Fibroblast of lung (primary cell): ENCODE measurements around the gene FAM174A.

ENCODE experiments used
- EZH2 ChIP-seq: IDR thresholded peaks from 2 replicates; pipeline ENCODE4 v1.5.1; 2012; ENCODE audit warnings: low read length, control low read depth, mild to moderate bottlenecking; ENCODE audit errors: missing control alignments
- TF ChIP-seq, protein P1 (sequence below), 2 donors: IDR thresholded peaks in 1 of 2; conservative IDR thresholded peaks in 1 of 2; 1 replicate in 1 of 2; 2 replicates in 1 of 2; pipeline ENCODE4 v1.5.1; 2011 to 2012; ENCODE audit warnings: low read length in 2 of 2, control low read depth in 1 of 2, inconsistent platforms in 1 of 2, low read depth in 1 of 2, mild to moderate bottlenecking in 1 of 2

GRCh38 chr5:100616291-100616690 is 81.1 kb downstream of the FAM174A start:
- TF ChIP-seq, protein P1, sequence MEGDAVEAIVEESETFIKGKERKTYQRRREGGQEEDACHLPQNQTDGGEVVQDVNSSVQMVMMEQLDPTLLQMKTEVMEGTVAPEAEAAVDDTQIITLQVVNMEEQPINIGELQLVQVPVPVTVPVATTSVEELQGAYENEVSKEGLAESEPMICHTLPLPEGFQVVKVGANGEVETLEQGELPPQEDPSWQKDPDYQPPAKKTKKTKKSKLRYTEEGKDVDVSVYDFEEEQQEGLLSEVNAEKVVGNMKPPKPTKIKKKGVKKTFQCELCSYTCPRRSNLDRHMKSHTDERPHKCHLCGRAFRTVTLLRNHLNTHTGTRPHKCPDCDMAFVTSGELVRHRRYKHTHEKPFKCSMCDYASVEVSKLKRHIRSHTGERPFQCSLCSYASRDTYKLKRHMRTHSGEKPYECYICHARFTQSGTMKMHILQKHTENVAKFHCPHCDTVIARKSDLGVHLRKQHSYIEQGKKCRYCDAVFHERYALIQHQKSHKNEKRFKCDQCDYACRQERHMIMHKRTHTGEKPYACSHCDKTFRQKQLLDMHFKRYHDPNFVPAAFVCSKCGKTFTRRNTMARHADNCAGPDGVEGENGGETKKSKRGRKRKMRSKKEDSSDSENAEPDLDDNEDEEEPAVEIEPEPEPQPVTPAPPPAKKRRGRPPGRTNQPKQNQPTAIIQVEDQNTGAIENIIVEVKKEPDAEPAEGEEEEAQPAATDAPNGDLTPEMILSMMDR (conservative IDR thresholded peaks at IDR 0.05 in 1 of 2, IDR thresholded peaks at IDR 0.05 in 1 of 2; ENCODE audit: low read depth in 1 of 2, low read length in 2 of 2) = no peak
- TF ChIP-seq EZH2 = no peak
